ENCODE measurements around the gene SLC37A4.
"Not testable (repeated sequence)": the region's sequence is repeated elsewhere in the genome, so short reads cannot be mapped to it uniquely, and the experiment has no call there.

The SLC37A4 gene

DNA sequence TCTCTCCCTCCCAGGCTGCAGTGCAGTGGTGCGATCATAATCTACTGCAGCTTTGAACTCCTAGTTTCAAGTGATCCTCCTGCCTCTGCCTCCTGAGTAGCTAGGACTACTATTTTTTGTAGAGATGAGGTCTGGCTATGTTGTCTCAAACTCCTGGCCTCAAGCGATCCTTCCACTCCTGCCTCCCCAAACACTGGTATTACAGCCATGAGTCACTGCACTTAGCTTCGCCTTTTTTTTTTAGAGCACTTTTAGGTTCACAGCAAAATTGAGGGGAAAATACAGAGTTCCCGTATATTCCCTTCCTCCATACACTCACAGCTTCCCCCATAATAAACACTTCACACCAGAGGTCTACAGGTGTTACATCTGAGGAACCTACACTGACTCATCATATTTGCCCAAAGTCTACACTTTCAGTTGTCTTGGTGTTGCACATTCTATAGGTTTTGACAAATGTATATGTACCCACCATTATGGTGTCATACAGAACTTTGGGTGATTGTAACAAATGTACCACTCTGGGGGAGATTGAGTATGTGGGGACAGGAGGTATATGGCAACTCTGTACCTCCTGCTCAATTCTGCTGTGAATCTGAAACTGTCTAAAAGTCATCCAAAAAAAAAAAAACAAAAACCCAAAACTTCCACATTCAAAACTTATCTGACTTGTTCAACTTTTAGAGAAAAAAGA lies 11.3 kb upstream of the SLC37A4 start:
- no peak for DNase-seq

DNA sequence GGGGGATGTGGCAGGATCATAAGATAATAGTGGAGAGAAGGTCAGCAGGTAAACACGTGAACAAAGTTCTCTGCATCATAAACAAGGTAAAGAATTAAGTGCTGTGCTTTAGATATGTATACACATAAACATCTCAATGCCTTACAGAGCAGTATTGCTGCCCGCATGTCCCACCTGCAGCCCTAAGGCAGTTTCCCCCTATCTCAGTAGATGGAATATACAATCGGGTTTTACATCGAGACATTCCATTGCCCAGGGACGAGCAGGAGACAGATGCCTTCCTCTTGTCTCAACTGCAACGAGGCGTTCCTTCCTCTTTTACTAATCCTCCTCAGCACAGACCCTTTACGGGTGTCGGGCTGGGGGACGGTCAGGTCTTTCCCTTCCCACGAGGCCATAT lies 8.8 kb upstream of the SLC37A4 start:
- DNase-seq: not testable (repeated sequence)

DNA sequence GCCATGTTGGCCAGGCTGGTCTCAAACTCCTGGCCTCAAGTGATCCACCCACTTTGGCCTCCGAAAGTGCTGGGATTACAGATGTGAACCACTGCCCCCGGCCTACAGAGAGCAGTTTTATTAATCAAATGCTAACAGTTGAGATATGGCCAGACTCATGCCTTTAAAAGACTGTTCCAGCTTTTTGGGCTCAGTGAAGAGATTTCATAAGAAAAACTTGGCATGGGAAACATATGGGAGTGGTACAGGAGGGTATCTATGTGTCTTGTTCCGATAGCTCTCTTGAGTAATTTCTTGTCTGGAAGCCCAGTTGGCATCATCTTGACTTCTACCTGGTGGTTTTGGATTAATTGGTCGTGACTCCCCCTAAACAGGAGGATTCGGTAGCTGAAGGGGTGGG lies 8.2 kb upstream of the SLC37A4 start:
- no peak for DNase-seq

DNA sequence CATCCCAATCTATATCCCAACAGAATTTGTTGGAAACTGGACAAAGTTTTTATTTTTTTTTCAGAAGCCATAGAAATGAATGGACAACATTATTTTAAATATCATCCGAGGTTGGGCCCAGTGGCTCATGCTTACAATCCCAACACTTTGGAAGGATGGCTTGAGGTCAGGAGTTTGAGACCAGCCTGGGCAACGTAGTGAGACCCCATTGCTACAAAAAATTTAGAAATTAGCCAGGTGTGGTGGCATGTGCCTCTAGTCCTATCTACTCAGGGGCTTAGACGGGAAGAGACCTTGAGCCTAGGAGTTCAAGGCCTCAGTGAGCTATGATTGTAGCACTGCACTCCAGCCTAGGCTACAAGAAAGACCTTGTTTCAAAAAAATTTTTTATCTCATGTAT lies 4.1 kb upstream of the SLC37A4 start:
- no peak for DNase-seq

DNA sequence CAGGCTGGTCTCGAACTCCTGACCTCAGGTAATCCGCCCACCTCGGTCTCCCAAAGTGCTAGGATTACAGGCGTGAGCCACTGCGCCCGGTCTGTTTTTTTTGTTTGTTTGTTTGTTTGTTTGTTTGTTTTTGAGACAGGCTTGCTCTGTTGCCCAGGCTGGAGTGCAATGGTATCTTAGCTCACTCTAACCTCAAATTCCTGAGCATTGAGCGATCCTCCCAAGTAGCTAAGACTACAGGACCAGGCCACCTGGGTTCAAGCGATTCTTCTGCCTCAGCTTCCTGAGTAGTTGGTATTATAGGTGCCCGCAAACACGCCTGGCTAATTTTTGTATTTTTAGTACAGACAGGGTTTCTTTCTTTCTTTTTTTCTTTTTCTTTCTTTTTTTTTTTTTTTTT lies 2.7 kb upstream of the SLC37A4 start:
- not testable (repeated sequence) for DNase-seq

DNA sequence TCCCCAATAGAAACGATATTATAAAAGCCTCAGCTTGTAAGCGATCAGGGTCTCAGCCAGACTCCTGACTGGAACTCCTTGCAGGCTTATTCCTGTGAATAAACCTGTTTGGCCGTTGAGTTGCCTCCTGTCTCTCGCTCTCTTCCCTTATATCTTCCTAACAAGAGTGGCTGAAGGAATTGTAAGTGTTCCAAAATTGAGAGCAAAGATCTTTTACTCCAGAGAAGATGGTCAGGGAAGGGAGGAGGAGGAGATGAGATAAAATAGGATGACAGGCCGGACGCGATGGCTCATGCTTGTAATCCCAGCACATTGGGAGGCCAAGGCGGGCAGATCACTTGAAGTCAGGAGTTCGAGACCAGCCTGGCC lies 1.2 kb upstream of the SLC37A4 start:
- no peak for DNase-seq

DNA sequence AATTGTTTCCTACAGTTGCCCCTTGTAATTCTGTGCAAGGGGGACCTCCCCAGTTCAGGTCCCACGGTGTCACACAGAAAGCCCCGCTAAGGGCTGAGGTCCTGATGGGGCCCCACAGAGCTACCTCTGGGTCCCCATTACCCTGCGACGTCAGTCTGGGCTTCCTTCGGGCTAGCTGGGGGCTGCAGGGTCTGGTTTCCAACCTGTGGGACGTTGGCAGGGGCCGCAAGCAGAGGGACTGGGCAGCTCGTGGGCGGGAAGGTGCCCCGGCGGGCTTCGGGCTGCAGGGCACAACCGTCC lies 698 bp downstream of the SLC37A4 start:
- no peak for DNase-seq

DNA sequence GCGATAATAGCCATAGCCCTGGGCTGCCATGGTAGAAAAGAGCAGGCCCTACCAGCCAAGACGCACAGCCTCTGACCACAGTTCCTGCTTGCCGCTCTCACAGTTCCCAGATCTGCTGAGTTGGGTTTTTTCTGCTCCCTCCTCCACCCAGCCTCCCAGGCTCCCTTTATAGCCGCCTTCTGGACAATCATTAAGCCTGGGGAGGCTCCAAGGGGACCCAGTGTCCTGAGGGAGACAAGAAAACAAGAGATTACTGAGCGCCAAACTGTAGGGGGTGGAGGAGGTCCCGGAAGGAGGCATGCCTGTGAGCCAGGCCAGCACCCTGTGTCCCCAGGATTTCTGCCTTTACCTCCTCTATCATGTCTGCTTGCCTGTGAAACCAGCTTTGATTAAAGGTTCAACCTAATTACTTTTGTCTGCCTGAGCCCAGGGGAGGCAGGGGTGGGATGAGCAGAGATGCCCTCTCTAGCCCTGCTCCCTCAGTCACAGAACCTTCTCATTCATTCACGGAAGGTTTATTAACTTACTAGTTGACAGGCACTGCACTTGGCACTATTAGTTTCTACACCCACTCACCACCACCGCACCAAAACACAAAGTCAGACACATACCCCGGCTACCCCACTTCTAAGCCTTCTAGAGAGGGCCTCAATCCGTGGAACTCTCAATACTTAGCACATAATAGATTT lies 1.2 kb downstream of the SLC37A4 start:
- DNase-seq: no peak

DNA sequence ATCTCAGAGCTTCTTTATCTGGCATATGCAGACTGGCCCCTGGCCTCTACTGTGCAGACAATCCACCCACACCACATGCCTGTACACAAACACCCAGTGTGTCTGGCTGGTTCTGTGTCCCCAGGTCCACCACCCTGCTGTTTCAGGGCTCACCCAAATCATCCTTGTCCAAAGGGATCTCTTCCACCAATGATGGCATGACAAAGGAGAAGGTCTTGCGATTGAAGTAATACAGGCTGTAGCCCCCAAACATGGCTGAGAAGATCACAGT lies 1.7 kb downstream of the SLC37A4 start:
- DNase-seq: no peak

DNA sequence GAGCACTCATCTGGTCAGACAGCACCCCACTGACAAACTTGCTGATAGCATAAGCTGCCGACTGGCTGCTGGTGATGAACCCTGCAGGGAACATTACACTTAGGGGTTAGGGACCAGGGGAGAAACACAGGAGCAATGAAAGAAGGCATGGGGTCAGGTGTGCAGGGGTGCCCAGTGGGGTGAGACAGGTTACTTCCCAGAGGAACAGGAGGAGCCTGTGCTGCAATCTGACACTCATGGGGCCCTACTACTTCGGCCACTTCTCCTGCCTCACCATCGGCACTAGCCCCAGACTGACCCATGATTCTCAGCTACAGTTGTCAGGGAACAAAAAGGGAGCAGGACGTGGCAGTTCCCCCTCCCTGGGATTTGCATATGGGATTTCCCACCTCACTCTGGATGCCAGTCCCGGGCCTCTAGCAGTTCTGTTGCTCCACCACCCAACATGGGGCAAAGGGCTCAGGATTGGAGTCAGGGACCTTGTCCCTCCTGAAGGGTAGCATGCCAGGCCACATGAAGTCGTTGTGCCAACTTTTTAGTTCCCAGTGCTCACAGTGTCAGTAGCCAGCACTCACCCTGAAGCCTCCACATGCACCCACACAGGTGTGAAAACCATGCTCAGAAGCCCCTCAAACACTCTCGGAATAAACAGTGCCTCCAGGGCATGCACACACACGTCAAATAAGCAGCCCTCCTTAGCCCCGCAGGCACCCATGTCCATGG lies 2.2 kb downstream of the SLC37A4 start:
- DNase-seq: no peak

DNA sequence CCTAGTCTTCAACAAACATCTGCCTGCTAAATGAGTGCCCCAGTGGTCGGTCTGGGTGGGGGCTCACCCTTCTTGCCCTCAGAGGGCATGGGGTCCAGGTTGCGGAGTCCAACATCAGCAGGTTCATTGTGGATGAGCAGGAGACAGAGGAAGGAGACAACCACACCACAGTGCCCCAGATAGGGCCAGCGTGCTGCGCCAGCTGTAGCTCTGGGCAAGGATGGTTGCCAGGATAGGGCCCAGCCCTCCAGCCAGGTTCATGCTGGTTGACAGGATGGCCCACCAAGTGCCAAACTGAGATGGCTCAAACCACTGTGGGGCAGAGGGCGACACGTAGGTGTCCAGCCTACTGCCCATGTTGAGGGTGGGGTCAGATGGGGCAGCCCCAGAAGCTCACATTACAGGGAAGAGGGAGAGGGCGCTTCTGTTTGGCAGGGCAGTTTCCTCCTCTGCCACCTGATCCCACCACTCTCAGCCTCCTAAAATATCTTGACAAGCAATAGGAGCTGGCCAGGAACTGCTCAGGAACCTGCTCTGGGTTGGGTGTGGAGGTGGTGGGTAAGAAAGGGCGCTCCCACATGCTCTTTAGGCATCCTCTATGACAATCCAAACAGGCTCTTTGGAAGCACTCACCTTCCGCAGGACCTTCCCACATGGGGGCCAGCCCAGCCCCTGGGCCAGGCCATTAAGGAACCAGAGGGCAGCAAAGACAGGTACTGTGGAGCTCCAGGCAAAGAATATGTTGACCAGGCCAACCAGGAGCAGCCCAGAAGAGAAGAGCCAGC lies 2.9 kb downstream of the SLC37A4 start:
- DNase-seq: no peak

DNA sequence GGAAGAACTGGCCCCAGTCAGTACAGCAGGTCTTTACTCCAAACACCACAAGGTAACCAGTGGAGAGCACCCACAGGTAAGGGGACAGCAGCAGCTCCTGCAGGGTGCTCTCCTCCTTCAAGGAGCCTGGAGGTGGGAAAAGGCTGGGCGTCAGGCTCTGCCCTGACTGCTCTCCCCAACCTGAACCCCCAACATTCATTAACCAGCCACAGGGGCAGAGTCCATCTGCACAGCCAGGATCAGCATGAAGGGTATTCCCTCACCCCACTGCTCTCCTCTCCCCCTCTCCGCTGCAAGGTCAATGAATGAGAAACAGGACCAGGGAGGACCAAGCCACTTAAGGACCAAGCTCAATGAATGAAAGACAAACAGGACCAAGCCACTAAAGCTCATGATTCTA lies 3.7 kb downstream of the SLC37A4 start:
- no peak for DNase-seq

DNA sequence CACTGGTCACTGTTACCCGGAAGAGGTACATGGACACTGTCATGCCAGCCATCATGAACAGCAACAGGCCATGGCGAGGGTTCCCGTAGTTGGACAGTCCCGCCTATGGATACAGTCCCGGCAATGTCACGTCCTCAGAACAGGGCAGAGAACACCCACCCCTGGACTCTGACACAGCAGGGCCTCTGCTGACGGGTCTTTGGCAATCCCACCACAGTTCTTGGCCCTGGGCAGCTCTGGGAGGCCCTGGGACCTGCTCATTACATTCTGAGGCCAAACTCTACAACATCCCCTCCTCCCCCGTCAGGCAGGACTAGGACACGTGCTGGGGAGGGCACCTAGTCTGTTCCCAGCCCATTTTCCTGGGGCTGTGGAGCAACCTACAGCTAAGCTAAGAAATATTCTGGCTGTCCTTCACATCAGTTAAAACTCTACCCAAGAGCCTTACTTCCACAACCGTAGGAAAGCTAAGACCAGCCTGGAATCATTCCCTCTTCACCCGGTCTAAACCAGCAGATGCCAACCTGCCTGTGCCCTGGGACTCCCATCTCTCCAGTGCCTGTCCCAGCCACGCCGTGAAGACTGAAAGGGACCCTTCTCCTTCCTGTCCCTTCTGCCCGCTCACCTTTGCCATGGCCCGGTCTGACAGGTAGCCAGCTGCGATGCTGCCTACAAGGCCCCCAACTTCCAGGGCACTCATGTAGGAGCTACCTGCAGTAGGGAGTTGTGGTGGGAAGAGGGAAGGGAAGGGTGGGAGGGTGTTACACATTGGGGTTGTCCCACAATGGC lies 4.5 kb downstream of the SLC37A4 start:
- no peak for DNase-seq

DNA sequence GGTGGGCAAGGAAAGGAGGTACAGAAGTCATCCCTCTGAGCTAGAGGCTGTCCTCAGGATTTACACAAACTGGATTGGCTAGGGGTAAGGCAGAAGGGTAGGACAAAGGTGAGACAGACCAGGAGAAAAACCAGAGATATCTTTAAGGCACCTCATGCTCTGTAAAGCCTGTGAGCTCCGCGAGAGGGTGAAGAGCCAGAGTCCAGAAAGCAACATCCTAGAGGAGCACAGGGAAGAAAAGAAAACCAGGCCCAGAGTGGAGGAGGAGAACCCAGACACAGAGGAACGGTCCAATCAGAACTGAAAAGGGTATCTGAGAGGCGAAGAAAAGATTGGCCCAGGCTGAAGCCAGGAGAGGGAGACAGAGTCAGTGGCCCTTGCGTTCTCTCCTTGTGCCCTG lies 5.1 kb downstream of the SLC37A4 start:
- DNase-seq: no peak

DNA sequence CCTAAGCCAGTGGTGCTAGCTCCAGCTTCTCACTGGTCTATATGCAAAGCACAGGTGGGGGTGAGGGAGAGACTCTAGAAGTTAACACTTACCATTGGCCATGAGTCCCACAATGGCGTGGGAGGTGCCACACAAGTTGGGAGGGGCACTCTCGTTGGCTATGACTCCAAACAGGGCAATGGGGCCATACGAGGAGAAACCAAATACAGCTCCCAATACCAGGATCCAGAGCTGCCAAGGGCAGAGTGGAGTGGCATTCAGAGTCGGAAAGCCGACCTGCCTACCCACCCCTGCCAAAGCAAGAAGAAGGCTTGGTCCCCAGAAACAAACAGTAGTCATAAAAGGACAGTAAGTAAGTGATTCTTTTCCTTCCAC lies 5.6 kb downstream of the SLC37A4 start:
- DNase-seq: no peak

DNA sequence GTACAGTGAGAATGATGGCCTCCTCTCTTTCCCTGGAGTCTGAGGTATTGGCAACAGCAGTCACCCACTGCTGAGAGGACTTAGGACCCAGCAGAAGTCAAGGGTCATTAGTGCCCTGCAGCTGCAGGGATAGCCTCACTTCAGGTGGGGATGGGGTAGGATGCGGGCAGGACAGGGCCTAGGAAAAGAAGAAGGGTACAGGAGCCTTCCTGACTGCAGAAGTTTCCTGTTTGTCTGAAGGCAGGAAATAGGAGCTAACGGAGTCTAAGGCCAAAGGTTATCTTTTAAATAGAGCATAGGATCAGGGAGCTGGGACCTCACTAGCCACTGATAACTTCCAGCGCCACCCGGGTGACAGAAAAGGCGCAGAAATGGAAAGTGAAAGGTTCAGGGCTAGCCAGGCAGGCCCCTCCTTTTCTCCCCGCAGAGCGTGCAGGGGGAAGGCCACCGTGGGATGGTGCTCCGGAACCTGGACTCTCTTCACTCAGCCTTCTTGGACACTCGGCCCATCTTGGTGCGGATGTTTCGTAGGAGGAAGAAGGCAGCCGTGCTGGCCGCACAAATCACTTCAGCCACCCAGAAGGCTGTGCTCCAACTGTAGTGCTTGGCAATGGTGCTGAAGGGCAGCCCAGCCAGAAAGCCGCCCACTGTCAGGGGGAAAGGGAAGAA lies 6.1 kb downstream of the SLC37A4 start:
- no peak for DNase-seq

DNA sequence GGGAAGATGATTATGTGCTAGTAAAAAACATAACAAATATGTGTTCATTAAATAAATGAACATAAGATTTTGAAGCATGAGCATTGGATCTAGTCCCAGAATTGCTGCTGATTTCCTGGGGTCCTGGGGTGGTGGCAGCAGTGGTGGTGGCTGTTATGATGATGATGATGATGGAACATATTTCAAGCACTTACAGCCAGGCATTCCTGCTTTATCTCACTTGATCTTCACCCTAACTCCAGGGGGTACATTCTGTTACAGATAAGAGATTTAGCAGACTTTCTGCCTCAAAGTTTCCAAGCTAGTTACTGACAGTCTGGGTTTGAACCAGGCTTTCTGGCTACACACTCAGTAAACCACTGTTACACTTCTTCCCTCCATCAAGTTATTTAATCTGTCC lies 6.9 kb downstream of the SLC37A4 start:
- DNase-seq: no peak

DNA sequence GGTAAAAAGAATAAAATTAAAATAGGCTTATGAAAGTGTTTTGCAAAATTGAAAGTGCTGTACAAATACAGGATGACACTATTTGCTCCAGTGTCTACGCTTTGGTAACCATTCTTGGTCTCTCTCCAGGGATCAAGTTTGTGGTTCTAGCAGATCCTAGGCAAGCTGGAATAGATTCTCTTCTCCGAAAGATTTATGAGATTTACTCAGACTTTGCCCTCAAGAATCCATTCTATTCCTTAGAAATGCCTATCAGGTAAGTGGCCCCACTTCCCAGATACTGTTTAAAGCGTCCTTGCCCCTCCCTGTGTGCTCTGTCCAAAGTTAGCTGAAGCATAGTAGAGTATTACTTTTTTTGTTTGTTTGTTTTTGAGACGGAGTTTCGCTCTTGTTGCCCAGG lies 9.0 kb downstream of the SLC37A4 start:
- no peak for DNase-seq

DNA sequence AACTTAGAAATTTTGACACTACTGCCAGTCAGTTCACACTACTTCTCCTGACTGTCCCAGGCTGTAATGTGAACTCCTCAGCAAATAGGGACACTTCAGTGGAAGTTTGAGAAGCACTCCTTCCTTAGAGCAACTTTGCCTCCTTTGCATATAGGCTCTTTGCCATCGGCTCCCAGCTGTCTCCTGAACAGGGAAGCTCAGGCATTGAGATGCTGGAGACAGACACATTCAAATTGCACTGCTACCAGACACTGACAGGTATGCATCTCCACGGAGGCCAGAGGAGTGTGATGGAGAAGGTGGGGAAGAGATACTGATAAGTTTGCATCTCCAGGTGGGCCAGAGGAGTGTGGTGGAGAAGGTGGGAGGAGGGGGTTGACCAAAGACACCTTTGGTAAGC lies 10.7 kb downstream of the SLC37A4 start:
- no peak for DNase-seq

DNA sequence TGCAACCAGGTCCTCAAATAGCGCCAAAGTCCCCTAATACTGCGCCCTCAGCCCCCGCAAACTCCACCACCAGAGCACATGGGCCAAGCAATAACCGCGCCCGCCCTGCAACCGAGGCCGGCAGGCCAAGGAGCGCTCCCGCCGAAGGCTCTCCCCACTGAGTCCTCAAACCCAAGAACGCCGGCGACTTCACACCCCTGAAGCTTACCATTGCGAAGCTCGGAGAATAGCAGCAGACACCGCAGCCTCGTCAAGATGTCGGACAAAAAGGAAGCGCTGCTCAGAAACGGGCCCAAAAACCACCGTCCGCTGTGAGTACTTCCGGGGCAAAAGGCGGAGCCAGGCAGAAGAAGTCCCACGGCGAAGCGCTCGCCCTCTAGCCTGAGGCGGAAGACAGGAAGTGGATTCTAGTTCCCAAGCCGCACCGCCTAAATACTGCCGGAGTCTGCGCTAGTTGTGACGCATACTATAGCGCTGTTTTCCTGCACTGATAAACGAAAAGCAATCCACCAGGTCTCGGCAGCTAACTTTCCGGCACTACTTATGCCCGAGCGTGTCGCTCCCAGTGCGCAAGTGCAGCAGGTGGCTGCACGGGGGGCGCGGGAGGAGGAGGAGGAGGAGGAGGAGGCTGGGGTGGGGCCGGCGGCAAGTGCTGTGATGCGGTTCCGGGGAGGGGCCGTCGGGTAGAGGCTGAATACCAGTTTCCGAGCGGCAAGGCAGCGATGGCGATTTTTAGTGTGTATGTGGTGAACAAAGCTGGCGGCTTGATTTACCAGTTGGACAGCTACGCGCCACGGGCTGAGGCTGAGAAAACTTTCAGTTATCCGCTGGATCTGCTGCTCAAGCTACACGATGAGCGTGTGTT lies 12.4 kb downstream of the SLC37A4 start, which contains the start of the genes RPS25 and TRAPPC4:
RPS25 (minus strand) TSS at position 270 of the 865 bp plus-strand sequence; CDS start at position 211, 59 bp downstream.
TRAPPC4 (plus strand) TSS at position 693 of the 865 bp plus-strand sequence; CDS start at position 723, 30 bp downstream.
- DNase-seq: peak; percentile 96

DNA sequence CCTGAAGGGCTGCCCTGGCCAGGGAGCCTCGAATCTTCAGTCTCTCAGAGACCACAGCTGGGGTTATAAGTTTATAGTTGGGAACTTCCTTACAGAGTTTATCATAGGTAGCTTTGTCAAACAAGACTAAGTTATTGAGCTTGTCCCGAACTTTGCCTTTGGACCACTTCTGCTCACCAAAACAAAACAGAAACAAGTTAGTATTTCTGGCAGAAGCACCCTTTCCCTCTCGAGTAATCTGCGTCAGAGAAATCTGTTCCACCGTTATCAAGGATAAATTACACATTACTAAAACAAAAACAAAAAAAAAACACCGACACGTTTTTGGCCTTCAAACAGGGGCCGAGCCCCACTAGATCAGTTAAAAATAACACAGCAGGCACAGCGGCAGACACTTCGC lies 13.3 kb downstream of the SLC37A4 start:
- DNase-seq: not testable (repeated sequence)

All from CD4-positive, alpha-beta T cell treated with Interleukin-21 for 1 hour (primary cell).